ENCODE results near the gene GPX2. TPM values are rescaled to one million over a fixed set of nuclear protein-coding genes. Genes with fewer than 3 reads are reported as not detected.

Gene GPX2
- total and polyA plus RNA-seq, 2 experiments from 2014 or later, result 0.78 to 2.2 TPM

- no peak overlapping the region for H3K4me3 Mint-ChIP-seq
- Histone ChIP-seq H3K27ac (ENCODE audit: low read depth) (peak overlapping the region; percentile 75), H3K36me3 (ENCODE audit: insufficient read depth) (no peaks in the 10 kb centered on the region; the same call in 1 of the 2 replicates), H3K9me2 (ENCODE audit: insufficient read depth) (no peaks in the 10 kb centered on the region), H3F3A (replicated peaks; ENCODE audit: low read depth) (peaks cover 10% of the 10 kb centered on the region), H3K79me2 (replicated peaks; ENCODE audit: insufficient read depth) (peaks cover 22% of the 10 kb centered on the region), H2AFZ (no peak overlapping the region), H3K4me3 (peak overlapping the region; percentile 0), H3K4me1 (ENCODE audit: insufficient read depth) (peaks cover 32% of the 10 kb centered on the region), H4K20me1 (replicated peaks; ENCODE audit: insufficient read depth) (no peaks in the 10 kb centered on the region; the same call in 1 of the 2 replicates), H3K4me2 (peak overlapping the region; percentile 27), H3K27me3 (ENCODE audit: insufficient read depth) (no peaks in the 10 kb centered on the region)
- peaks cover 4% of the 10 kb centered on the region for H3K27me3 Mint-ChIP-seq (ENCODE audit: insufficient read depth, low read depth, poor library complexity)
- no peak overlapping the region for H3K27ac Mint-ChIP-seq
- ATAC-seq (no peak), DNase-seq (ENCODE audit: low spot score) (no peak)
- H3K4me1 Mint-ChIP-seq, result peaks cover 53% of the 10 kb centered on the region
- TF ChIP-seq CTCF (conservative IDR thresholded peaks at IDR 0.05; ENCODE audit: low read depth in 2 of 2) (no peak), ZNF462 (CRISPR knock-in tag; IDR thresholded peaks at IDR 0.05) (no peak), EZH2phosphoT487 (IDR thresholded peaks at IDR 0.05; ENCODE audit: unreplicated experiment) (no peak), NANOG (IDR thresholded peaks at IDR 0.05; ENCODE audit: borderline replicate concordance) (no peak), ETS1 (IDR thresholded peaks at IDR 0.05) (no peak), ZNF114 (CRISPR knock-in tag; IDR thresholded peaks at IDR 0.05) (no peak), ZNF331 (CRISPR knock-in tag; IDR thresholded peaks at IDR 0.05; ENCODE audit: low read depth) (no peak), CREB1 (CRISPR knock-in tag; IDR thresholded peaks at IDR 0.05; ENCODE audit: low read depth) (no peak), REST (IDR thresholded peaks at IDR 0.05; ENCODE audit: unreplicated experiment) (no peak), POLR2AphosphoS5 (IDR thresholded peaks at IDR 0.05; ENCODE audit: low read depth) (no peak), STAT1 (IDR thresholded peaks at IDR 0.05; ENCODE audit: unreplicated experiment) (no peak), JUNB (IDR thresholded peaks at IDR 0.05; ENCODE audit: unreplicated experiment) (no peak), EZH2 (IDR thresholded peaks at IDR 0.05; ENCODE audit: low read depth, unreplicated experiment) (no peak)
- H3K9me3 Mint-ChIP-seq, result no peaks in the 10 kb centered on the region; the same call in 2 of the 3 replicates
- peaks cover 17% of the 10 kb centered on the region for H3K36me3 Mint-ChIP-seq (ENCODE audit: low read depth)
Measured at GRCh38 chr14:64956697-64957406, 14.3 kb upstream of the GPX2 start.

Measured in GM23338 (cell line).